ENCODE data around the gene YWHAQ.

DNA sequence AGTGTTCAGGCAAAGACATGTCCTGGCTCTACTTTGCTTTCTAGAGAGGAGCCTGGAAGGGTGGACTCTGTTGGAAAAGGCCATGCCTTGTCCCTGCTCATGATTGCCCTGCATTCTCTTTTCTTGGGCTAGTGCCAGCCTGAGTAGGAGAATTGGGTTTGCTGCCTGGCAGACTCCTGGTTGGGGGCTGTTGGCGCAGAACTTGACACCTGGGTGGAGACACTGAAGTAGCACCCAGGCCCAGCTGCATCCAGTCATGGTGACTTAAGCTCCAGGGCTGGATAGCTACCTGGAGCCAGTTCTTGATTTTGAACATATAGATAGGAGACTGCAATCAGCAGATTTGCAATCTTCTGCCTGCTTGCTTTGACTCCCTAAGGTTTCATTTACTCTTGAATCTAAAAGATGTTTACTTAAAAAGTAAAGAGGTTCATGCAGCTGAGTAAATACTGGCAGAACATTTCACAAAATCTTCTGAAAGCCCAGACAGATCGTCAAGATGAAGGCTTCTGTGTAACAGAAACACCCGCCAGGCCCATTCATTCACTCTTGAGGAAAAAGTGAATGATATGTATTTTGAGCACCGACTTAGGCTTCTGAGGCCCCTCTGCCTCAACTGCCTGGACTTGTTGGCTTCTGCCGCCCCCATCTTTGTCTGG lies 38.0 kb upstream of the YWHAQ start:
- TF ChIP-seq, protein P1, sequence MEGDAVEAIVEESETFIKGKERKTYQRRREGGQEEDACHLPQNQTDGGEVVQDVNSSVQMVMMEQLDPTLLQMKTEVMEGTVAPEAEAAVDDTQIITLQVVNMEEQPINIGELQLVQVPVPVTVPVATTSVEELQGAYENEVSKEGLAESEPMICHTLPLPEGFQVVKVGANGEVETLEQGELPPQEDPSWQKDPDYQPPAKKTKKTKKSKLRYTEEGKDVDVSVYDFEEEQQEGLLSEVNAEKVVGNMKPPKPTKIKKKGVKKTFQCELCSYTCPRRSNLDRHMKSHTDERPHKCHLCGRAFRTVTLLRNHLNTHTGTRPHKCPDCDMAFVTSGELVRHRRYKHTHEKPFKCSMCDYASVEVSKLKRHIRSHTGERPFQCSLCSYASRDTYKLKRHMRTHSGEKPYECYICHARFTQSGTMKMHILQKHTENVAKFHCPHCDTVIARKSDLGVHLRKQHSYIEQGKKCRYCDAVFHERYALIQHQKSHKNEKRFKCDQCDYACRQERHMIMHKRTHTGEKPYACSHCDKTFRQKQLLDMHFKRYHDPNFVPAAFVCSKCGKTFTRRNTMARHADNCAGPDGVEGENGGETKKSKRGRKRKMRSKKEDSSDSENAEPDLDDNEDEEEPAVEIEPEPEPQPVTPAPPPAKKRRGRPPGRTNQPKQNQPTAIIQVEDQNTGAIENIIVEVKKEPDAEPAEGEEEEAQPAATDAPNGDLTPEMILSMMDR (IDR thresholded peaks at IDR 0.05 in 4 of 5, conservative IDR thresholded peaks at IDR 0.05 in 1 of 5), result no peak
- TF ChIP-seq POLR2A (IDR thresholded peaks at IDR 0.05), result no peak

Data from gastrocnemius medialis (tissue), 4 donors.